Activated CD4-positive, alpha-beta T cell treated with anti-CD3 and anti-CD28 coated beads for 36 hours (primary cell): ENCODE results near the gene PLEKHG4B. TPM values are rescaled to one million over a fixed set of nuclear protein-coding genes. Genes with fewer than 3 reads are reported as not detected.

Source experiments
- ATAC-seq: fragments of 200-7000 bp; cut with Tn5 transposase; one replicate; pipeline ENCODE4 v1.10.0; 2021; ENCODE audit warnings: mild to moderate bottlenecking, moderate library complexity
- CTCF ChIA-PET: fragments of 350-600 bp; sonication (Branson Sonifier 250); formaldehyde crosslinking; loops from one replicate; lab custom pipeline; 2021; ENCODE audit warnings: antibody characterized with exemption; lab: Charles Lee
- POLR2A ChIA-PET: fragments of 350-600 bp; sonication (Branson Sonifier 250); formaldehyde crosslinking; loops from one replicate; lab custom pipeline; 2021; ENCODE audit warnings: antibody characterized with exemption, inconsistent platforms; lab: Charles Lee
- DNase-seq: peaks from one replicate; pipeline ENCODE4 v3.0.0-alpha.2; 2020
- H3K27ac Mint-ChIP-seq: one replicate; pipeline ENCODE4 v1.8.0; 2021; ENCODE audit warnings: mixed read lengths
- H3K27me3 Mint-ChIP-seq: one replicate; pipeline ENCODE4 v1.8.0; 2021; ENCODE audit warnings: mixed read lengths
- H3K36me3 Mint-ChIP-seq: one replicate; pipeline ENCODE4 v1.8.0; 2021; ENCODE audit warnings: low read depth, mixed read lengths
- H3K4me1 Mint-ChIP-seq: one replicate; pipeline ENCODE4 v1.8.0; 2021; ENCODE audit warnings: mixed read lengths
- H3K4me3 Mint-ChIP-seq: one replicate; pipeline ENCODE4 v1.8.0; 2021; ENCODE audit warnings: mild to moderate bottlenecking, moderate library complexity, mixed read lengths
- H3K9me3 Mint-ChIP-seq: one replicate; pipeline ENCODE4 v1.8.0; 2021; ENCODE audit warnings: low read depth, mixed read lengths
- intact Hi-C, 2 experiments: fragments of 100-400 bp; cut with DNase I in 1 of 2; cut with micrococcal nuclease in 1 of 2; formaldehyde crosslinking; loops; one replicate each; pipeline versions ENCODE4 v1.14.2 to v1.15.1; 2022 to 2024; cut with DNase I, micrococcal nuclease
- total RNA-seq, 2 experiments: library from RNA; stranded (reverse); gene quantifications; one replicate each; pipeline ENCODE4 v1.2.3, GENCODE V29; 2021

PLEKHG4B gene
- total RNA-seq, 2 experiments from 2014 or later, result 0.23 to 0.25 TPM

DNA sequence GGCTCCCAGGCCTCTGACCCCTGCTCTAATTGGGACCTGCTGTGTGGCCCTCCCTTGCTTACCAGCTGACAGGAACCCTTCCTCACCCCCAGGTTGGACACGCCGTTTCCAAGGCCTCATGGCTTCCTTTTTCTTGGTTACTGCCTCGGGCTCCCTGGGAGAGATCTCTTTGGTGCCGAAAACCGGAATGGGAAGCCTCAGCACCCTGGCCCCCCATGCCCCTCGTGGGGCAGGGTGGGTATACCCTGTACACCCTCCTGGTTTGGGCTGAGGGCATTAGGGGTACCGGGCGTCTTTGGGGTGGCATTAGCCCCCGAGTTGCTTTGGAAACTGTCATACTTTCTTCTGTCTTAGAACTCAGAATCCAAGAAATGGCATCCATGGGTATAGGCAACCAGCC is 89.2 kb downstream of the PLEKHG4B start:
- POLR2A ChIA-PET, result interaction anchor here (0.6 kb wide), 1 partner anchor 117 kb away, joined by 3 read pairs; no protein-coding TSS in a partner anchor
- CTCF ChIA-PET, result interaction anchor here (2.1 kb wide), 1 partner anchor 7 kb away, joined by 7 read pairs; no protein-coding TSS in a partner anchor

GRCh38 chr5:181566-181965 is 89.6 kb downstream of the PLEKHG4B start:
- ChIA-PET CTCF (no interaction called here), POLR2A (interaction anchor here (0.6 kb wide), 1 partner anchor 118 kb away, joined by 3 read pairs; no protein-coding TSS in a partner anchor)
- no peak for ATAC-seq
- H3K36me3 Mint-ChIP-seq, result no peaks in the 10 kb centered on the region
- intact Hi-C loops, result no loop called here
- H3K9me3 Mint-ChIP-seq, result no peaks in the 10 kb centered on the region
- no peak overlapping the region for H3K27ac Mint-ChIP-seq
- H3K27me3 Mint-ChIP-seq, result peaks cover 2% of the 10 kb centered on the region
- DNase-seq, result no peak
- H3K4me3 Mint-ChIP-seq, result no peak overlapping the region
- H3K4me1 Mint-ChIP-seq, result no peaks in the 10 kb centered on the region

More for the DNA sequence above, 89.2 kb downstream of the PLEKHG4B start:
- Mint-ChIP-seq H3K27me3 (peaks cover 2% of the 10 kb centered on the region), H3K9me3 (no peaks in the 10 kb centered on the region), H3K4me1 (no peaks in the 10 kb centered on the region), H3K27ac (no peak overlapping the region), H3K4me3 (no peak overlapping the region), H3K36me3 (no peaks in the 10 kb centered on the region)
- ATAC-seq (no peak), DNase-seq (no peak)
- intact Hi-C loops, result no loop called here

- ChIA-PET POLR2A (no interaction called here), CTCF (no interaction called here)
- Mint-ChIP-seq H3K9me3 (no peaks in the 10 kb centered on the region), H3K36me3 (no peaks in the 10 kb centered on the region), H3K4me3 (no peak overlapping the region), H3K27me3 (peaks cover 2% of the 10 kb centered on the region), H3K4me1 (no peaks in the 10 kb centered on the region), H3K27ac (no peak overlapping the region)
- no peak for ATAC-seq
- intact Hi-C loops, result no loop called here
- no peak for DNase-seq
Measured at GRCh38 chr5:182126-182525, 90.2 kb downstream of the PLEKHG4B start.

DNA sequence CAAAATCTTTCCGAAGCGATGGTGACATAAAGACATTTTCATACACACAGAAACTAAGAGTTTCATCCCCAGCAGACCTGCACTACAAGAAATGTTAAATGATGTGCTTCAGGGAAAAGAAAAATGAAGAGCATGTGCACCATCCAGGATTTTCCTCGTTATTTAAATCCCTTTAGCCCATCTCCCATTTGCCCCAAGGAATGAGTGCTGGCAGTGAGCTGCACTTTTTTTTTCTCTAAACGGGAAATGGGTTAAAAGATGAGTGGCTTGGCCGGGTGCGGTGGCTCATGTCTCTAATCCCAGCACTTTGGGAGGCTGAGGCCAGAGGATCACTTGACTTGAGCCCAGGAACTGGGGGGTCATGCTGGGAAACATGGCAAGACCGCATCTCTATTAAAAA is 92.5 kb downstream of the PLEKHG4B start:
- ATAC-seq, result no peak
- H3K27me3 Mint-ChIP-seq, result no peaks in the 10 kb centered on the region
- H3K27ac Mint-ChIP-seq, result no peak overlapping the region
- POLR2A ChIA-PET, result no interaction called here
- H3K4me1 Mint-ChIP-seq, result peaks cover 8% of the 10 kb centered on the region
- no peaks in the 10 kb centered on the region for H3K9me3 Mint-ChIP-seq
- H3K36me3 Mint-ChIP-seq, result no peaks in the 10 kb centered on the region
- CTCF ChIA-PET, result no interaction called here
- no peak overlapping the region for H3K4me3 Mint-ChIP-seq
- intact Hi-C loops, result no loop called here
- DNase-seq, result no peak

- intact Hi-C loops, result no loop called here
- H3K27ac Mint-ChIP-seq, result no peak overlapping the region
- H3K9me3 Mint-ChIP-seq, result no peaks in the 10 kb centered on the region
- no peak overlapping the region for H3K4me3 Mint-ChIP-seq
- ChIA-PET CTCF (no interaction called here), POLR2A (no interaction called here)
- peaks cover 2% of the 10 kb centered on the region for H3K27me3 Mint-ChIP-seq
- peaks cover 12% of the 10 kb centered on the region for H3K4me1 Mint-ChIP-seq
- ATAC-seq (no peak), DNase-seq (no peak)
- H3K36me3 Mint-ChIP-seq, result no peaks in the 10 kb centered on the region
Measured at GRCh38 chr5:185095-186070, 93.4 kb downstream of the PLEKHG4B start.

GRCh38 chr5:186091-187041 is 94.4 kb downstream of the PLEKHG4B start:
- peaks cover 3% of the 10 kb centered on the region for H3K27me3 Mint-ChIP-seq
- ChIA-PET CTCF (interaction anchor here (1.6 kb wide), 1 partner anchor 16 kb away, joined by 3 read pairs; no protein-coding TSS in a partner anchor), POLR2A (no interaction called here)
- H3K9me3 Mint-ChIP-seq, result no peaks in the 10 kb centered on the region
- intact Hi-C loops, result no loop called here
- no peak for DNase-seq
- no peak overlapping the region for H3K27ac Mint-ChIP-seq
- H3K36me3 Mint-ChIP-seq, result no peaks in the 10 kb centered on the region
- peaks cover 14% of the 10 kb centered on the region for H3K4me1 Mint-ChIP-seq
- no peak for ATAC-seq
- H3K4me3 Mint-ChIP-seq, result no peak overlapping the region

GRCh38 chr5:187042-187431 is 95.1 kb downstream of the PLEKHG4B start:
- intact Hi-C loops, result no loop called here
- no peak overlapping the region for H3K4me3 Mint-ChIP-seq
- ATAC-seq (no peak), DNase-seq (no peak)
- peaks cover 14% of the 10 kb centered on the region for H3K4me1 Mint-ChIP-seq
- ChIA-PET CTCF (interaction anchor here (1.6 kb wide), 1 partner anchor 17 kb away, joined by 3 read pairs; no protein-coding TSS in a partner anchor), POLR2A (no interaction called here)
- H3K27ac Mint-ChIP-seq, result no peak overlapping the region
- peaks cover 3% of the 10 kb centered on the region for H3K27me3 Mint-ChIP-seq
- no peaks in the 10 kb centered on the region for H3K36me3 Mint-ChIP-seq
- H3K9me3 Mint-ChIP-seq, result no peaks in the 10 kb centered on the region

GRCh38 chr5:187617-188451 is 95.9 kb downstream of the PLEKHG4B start:
- intact Hi-C loops, result loop anchor here (1.0 to 2.0 kb wide), 3 partner anchors 29 to 237 kb away; partner anchors contain the start of genes CCDC127 (in 1 of the 2) and SDHA (in 1 of the 2)
- ChIA-PET POLR2A (interaction anchor here (0.6 kb wide), 2 partner anchors 30 to 32 kb away, joined by 3 read pairs; partner anchors contain the start of genes CCDC127 and SDHA), CTCF (interaction anchor here (0.6 to 2.0 kb wide), 17 partner anchors 8 to 342 kb away, joined by 3 to 15 read pairs (median 4); partner anchors contain the start of genes CCDC127, PDCD6 and SDHA)
- no peak overlapping the region for H3K4me3 Mint-ChIP-seq
- H3K4me1 Mint-ChIP-seq, result peaks cover 14% of the 10 kb centered on the region
- peaks cover 3% of the 10 kb centered on the region for H3K27me3 Mint-ChIP-seq
- H3K36me3 Mint-ChIP-seq, result no peaks in the 10 kb centered on the region
- H3K27ac Mint-ChIP-seq, result no peak overlapping the region
- DNase-seq (no peak), ATAC-seq (no peak)
- H3K9me3 Mint-ChIP-seq, result no peaks in the 10 kb centered on the region

DNA sequence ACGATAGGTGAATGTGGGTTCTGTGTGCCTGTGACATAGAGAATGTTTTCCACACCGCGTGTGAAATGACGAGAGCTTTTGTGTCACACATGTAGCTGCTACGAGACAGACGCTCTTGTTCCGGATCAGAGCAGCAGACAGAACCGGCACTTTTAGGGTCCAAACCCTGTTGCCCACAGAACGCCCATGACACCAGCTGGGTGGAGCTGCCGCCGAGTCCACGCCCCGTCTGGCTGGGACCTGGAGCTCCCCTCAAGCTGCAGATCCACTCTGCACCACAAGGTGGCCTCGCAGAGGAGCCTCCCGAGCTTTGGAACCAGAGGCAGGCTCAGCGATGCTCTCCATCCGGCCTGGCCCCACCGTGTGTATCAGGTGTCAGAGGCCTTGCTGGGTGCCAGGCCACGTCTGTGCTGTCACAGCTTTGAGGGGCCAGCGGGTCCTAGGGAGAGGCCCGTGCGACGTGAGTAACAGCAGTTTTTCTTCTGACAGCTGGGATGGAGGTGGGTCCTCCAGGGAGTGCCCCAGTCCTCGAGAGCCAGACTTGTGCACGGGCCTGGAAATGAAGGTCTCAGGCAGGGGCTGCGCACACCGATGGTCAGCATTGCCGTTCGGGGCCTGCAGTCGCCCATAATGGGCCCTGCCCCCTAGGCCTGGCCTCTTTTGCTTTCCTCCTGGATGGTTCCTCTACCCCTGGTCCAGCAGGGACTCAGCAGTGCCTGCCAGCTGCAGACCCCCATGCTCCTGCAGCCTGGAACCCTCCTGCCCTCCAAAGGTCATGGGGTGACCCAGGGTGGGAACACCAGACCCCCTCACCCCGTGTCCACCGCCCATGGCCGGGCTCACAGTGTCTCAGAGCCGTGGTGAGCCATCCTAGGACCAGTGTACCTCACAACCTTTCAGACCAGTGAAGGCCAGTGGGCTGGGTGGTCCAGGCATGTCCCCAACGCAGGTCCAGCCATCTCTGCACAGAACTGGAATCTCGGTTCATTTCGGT is 96.8 kb downstream of the PLEKHG4B start:
- DNase-seq (peak; percentile 95), ATAC-seq (peak; percentile 96)
- intact Hi-C loops, result loop anchor here (1.0 to 2.0 kb wide), 3 partner anchors 28 to 237 kb away; partner anchors contain the start of genes CCDC127 (in 1 of the 2) and SDHA (in 1 of the 2)
- Mint-ChIP-seq H3K9me3 (no peaks in the 10 kb centered on the region), H3K27ac (no peak overlapping the region), H3K27me3 (peaks cover 3% of the 10 kb centered on the region), H3K36me3 (no peaks in the 10 kb centered on the region), H3K4me1 (peaks cover 14% of the 10 kb centered on the region), H3K4me3 (no peak overlapping the region)
- POLR2A ChIA-PET, result interaction anchor here (0.6 kb wide), 2 partner anchors 29 to 31 kb away, joined by 3 read pairs; partner anchors contain the start of genes CCDC127 and SDHA
- CTCF ChIA-PET, result interaction anchor here (0.6 to 2.0 kb wide), 17 partner anchors 9 to 341 kb away, joined by 3 to 15 read pairs (median 4); partner anchors contain the start of genes CCDC127, PDCD6 and SDHA
